K562 (cell line): ENCODE measurements around the gene TNFSF15. TPM values are rescaled to one million over a fixed set of nuclear protein-coding genes. Genes with fewer than 3 reads are reported as not detected.

ENCODE experiments used
- ATAC-seq: fragments of 200-7000 bp; cut with Tn5 transposase; 3 replicates; pipeline ENCODE4 v1.9.1; 2020; ENCODE audit warnings: moderate library complexity
- BruUV-seq: library from RNA; stranded (reverse); fragments of 400-500 nt; replicated peaks from 2 replicates; lab custom pipeline; 2021; lab: Mats Ljungman, UMichigan
- CTCF ChIA-PET: fragments of 300-600 bp; formaldehyde crosslinking; extraction: SDS; loops from one replicate; lab custom pipeline; 2021; ENCODE audit warnings: low intra/inter-chr PET ratio; lab: Yijun Ruan, JAX
- POLR2A ChIA-PET: fragments of 300-600, 350-650 bp; sonication (Branson Sonifier 250); formaldehyde crosslinking; extraction: SDS; loops from one replicate; lab custom pipeline; 2021; ENCODE audit warnings: antibody characterized with exemption, inconsistent platforms; lab: Yijun Ruan, JAX
- DNase-seq, 4 experiments: peaks; one replicate each; pipeline versions ENCODE4 v3.0.0 to v3.0.0-alpha.2; 2011 to 2018; ENCODE audit warnings: low spot score in 3 of 4, mixed read lengths in 3 of 4; ENCODE audit errors: extremely low read depth in 1 of 4
- FAIRE-seq: peaks from 2 replicates; lab custom pipeline; 2011; peaks lifted over from hg19 to GRCh38; lab: Jason Lieb, UNC
- H2AFZ ChIP-seq: 2 replicates; pipeline ENCODE4 v1.6.0; 2011; ENCODE audit warnings: low read depth, low read length, control low read depth, inconsistent platforms
- H3K27ac ChIP-seq: fragments of 200-600 bp; 3 replicates; pipeline ENCODE4 v1.8.0; 2011; ENCODE audit warnings: low read depth, mild to moderate bottlenecking, control low read depth, inconsistent platforms, low read length, moderate library complexity, mixed read lengths; ENCODE audit errors: extremely low read depth
- H3K27me3 ChIP-seq, 2 experiments: fragments of 300-600 bp in 1 of 2; 2 replicates in 1 of 2; 3 replicates in 1 of 2; pipeline versions ENCODE4 v1.6.0 to v1.8.0; 2011; ENCODE audit warnings: inconsistent platforms in 2 of 2, low read length in 2 of 2, mild to moderate bottlenecking in 1 of 2, mixed read lengths in 1 of 2, moderate library complexity in 1 of 2; ENCODE audit not compliant: control insufficient read depth in 2 of 2, insufficient read depth in 2 of 2
- H3K36me3 ChIP-seq: fragments of 300-600 bp; 3 replicates; pipeline ENCODE4 v1.8.0; 2011; ENCODE audit warnings: mild to moderate bottlenecking, low read length, inconsistent platforms; ENCODE audit not compliant: control insufficient read depth, insufficient read depth
- H3K4me1 ChIP-seq, 2 experiments: fragments of 200-600 bp in 1 of 2; replicated peaks in 1 of 2; 2 replicates in 1 of 2; 3 replicates in 1 of 2; pipeline versions ENCODE4 v1.5.1 to v1.8.0; 2011; ENCODE audit warnings: inconsistent platforms in 2 of 2, low read length in 2 of 2, mild to moderate bottlenecking in 1 of 2, mixed read lengths in 1 of 2, moderate library complexity in 1 of 2; ENCODE audit not compliant: control insufficient read depth in 2 of 2, insufficient read depth in 2 of 2
- H3K4me2 ChIP-seq: 2 replicates; pipeline ENCODE4 v1.6.1; 2011; ENCODE audit warnings: low read length, control low read depth, inconsistent platforms, mixed read lengths; ENCODE audit not compliant: insufficient read depth
- H3K4me3 ChIP-seq: fragments of 200-600 bp; sonication (generic), shearing (Covaris generic); 2 replicates; pipeline ENCODE4 v1.5.1; 2016; ENCODE audit warnings: control low read depth, inconsistent platforms
- H3K79me2 ChIP-seq: fragments of 200-600 bp; 3 replicates; pipeline ENCODE4 v1.8.0; 2011; ENCODE audit warnings: low read length, inconsistent platforms; ENCODE audit not compliant: control insufficient read depth, insufficient read depth
- H3K9ac ChIP-seq, 2 experiments: 2 replicates each; pipeline versions ENCODE4 v1.6.0 to v1.6.1; 2011; ENCODE audit warnings: low read depth in 2 of 2, low read length in 2 of 2, control low read depth in 1 of 2, inconsistent platforms in 1 of 2, mild to moderate bottlenecking in 1 of 2, mixed read lengths in 1 of 2; ENCODE audit not compliant: insufficient read depth in 1 of 2
- H3K9me1 ChIP-seq: one replicate; pipeline ENCODE4 v1.6.0; 2011; ENCODE audit warnings: inconsistent platforms, mild to moderate bottlenecking, low read length, moderate library complexity; ENCODE audit not compliant: control insufficient read depth, insufficient read depth
- H3K9me3 ChIP-seq: replicated peaks from 2 replicates; pipeline ENCODE4 v1.5.1; 2011; ENCODE audit warnings: low read depth, low read length, inconsistent platforms; ENCODE audit not compliant: control insufficient read depth, insufficient read depth
- H4K20me1 ChIP-seq: replicated peaks from 2 replicates; pipeline ENCODE4 v1.6.1; 2011; ENCODE audit warnings: low read length, inconsistent platforms, mixed read lengths; ENCODE audit not compliant: control insufficient read depth, insufficient read depth
- CEBPB ChIP-seq: fragments of 450-650 bp; IDR thresholded peaks from 2 replicates; pipeline ENCODE4 v1.6.1; 2016; ENCODE audit warnings: missing genetic modification characterization, missing compliant biosample characterization
- CHD4 ChIP-seq: fragments of 200-600 bp; sonication (generic); IDR thresholded peaks from 3 replicates; pipeline ENCODE4 v1.6.1; 2012; ENCODE audit warnings: low read depth, mild to moderate bottlenecking, mixed read lengths, low read length, inconsistent platforms; ENCODE audit not compliant: insufficient read depth, insufficient replicate concordance, poor library complexity, severe bottlenecking
- CREBBP ChIP-seq: IDR thresholded peaks from one replicate; pipeline ENCODE4 v1.6.1; 2012; ENCODE audit warnings: low read depth, mild to moderate bottlenecking, control low read depth, inconsistent platforms, low read length
- ELF4 ChIP-seq: fragments of 450-650 bp; formaldehyde crosslinking; IDR thresholded peaks from 2 replicates; pipeline ENCODE4 v1.4.0; 2022; ENCODE audit warnings: missing genetic modification characterization
- KLF6 ChIP-seq: fragments of 250-450 bp; sonication (Bioruptor Pico); IDR thresholded peaks from 2 replicates; pipeline ENCODE4 v1.4.0; 2020; ENCODE audit warnings: mild to moderate bottlenecking, moderate library complexity, borderline replicate concordance
- MBD2 ChIP-seq: sonication (generic); IDR thresholded peaks from 2 replicates; pipeline ENCODE4 v1.6.1; 2016; ENCODE audit warnings: low read depth, borderline replicate concordance
- SUPT5H ChIP-seq: fragments of 450-650 bp; IDR thresholded peaks from 2 replicates; pipeline ENCODE4 v1.6.1; 2016
- ZBTB7A ChIP-seq: IDR thresholded peaks from 2 replicates; pipeline ENCODE4 v1.6.1; 2011; ENCODE audit warnings: low read depth, mild to moderate bottlenecking, low read length, moderate library complexity, borderline replicate concordance; ENCODE audit not compliant: control insufficient read depth
- ZNF197 ChIP-seq: fragments of 200-800 bp; sonication (Bioruptor generic); IDR thresholded peaks from 2 replicates; pipeline ENCODE4 v1.6.1; 2016; ENCODE audit warnings: low read depth, missing genetic modification characterization, missing compliant biosample characterization
- ZNF354B ChIP-seq: fragments of 250-450 bp; sonication (Bioruptor Pico); IDR thresholded peaks from 2 replicates; pipeline ENCODE4 v1.4.0; 2020
- ZNF41 ChIP-seq: fragments of 250-450 bp; sonication (Bioruptor Pico); conservative IDR thresholded peaks from 2 replicates; pipeline ENCODE4 v1.4.0; 2020; ENCODE audit warnings: mild to moderate bottlenecking
- ZNF592 ChIP-seq: fragments of 450-650 bp; IDR thresholded peaks from 2 replicates; pipeline ENCODE4 v1.6.1; 2017; ENCODE audit warnings: antibody characterized with exemption, mild to moderate bottlenecking
- WGBS: fragments of 100-300 bp; shearing (Covaris generic); methylation state at CpG from one replicate; pipeline ENCODE4 v1.1.6; 2016; ENCODE audit warnings: low coverage, mixed read lengths; ENCODE audit not compliant: insufficient coverage; ENCODE audit errors: missing lambda C conversion rate; 5-methylcytosine and 5-hydroxymethylcytosine counted together
- in situ Hi-C: fragments of 300-500 bp; cut with MboI; formaldehyde crosslinking; loops from 4 replicates; pipeline ENCODE4 v1.15.0; 2018; ENCODE audit warnings: inconsistent platforms, mixed read lengths
- intact Hi-C: fragments of 100-400 bp; cut with micrococcal nuclease; formaldehyde crosslinking; loops from 2 replicates; pipeline ENCODE4 v1.14.2; 2022
- polyA plus RNA-seq, 8 experiments: library from polyadenylated mRNA; depleted of rRNA in 4 of 8; stranded (reverse) in 5 of 8; unstranded in 3 of 8; fragments of >200 nt; fragmentation: Nextera tagmentation in 2 of 8; fragmentation: Illumina TruSeq in 1 of 8; extraction: Ambion mirVana in 2 of 8; extraction: Trizol in 1 of 8; gene quantifications; 2 replicates each; pipeline versions ENCODE4 v1.2.1 to v1.2.3, GENCODE V29; 2011 to 2014; ENCODE audit warnings: inconsistent platforms in 1 of 8, missing spikeins in 1 of 8
- total RNA-seq, 7 experiments: library from RNA; depleted of rRNA in 6 of 7; stranded (reverse); fragments of >200 nt in 6 of 7; fragmentation: Illumina TruSeq in 2 of 7; extraction: Trizol in 2 of 7; gene quantifications; 2 replicates each; pipeline versions ENCODE4 v1.2.1 to v1.2.3, GENCODE V29; 2011 to 2021; ENCODE audit warnings: low replicate concordance in 1 of 7

The TNFSF15 gene
- total and polyA plus RNA-seq, 9 of the 15 experiments (the other 6 are each of a cell fraction or from before 2014, with no cell fraction given): not detected

GRCh38 chr9:114775981-114776380, 29.9 kb downstream of the TNFSF15 start:
- Histone ChIP-seq H3K27ac (no peak overlapping the region), H3K9me3 (no peaks in the 10 kb centered on the region), H3K36me3 (no peaks in the 10 kb centered on the region), H3K4me2 (no peak overlapping the region), H3K4me3 (no peak overlapping the region), H3K9me1 (no peaks in the 10 kb centered on the region), H3K27me3 (no peaks in the 10 kb centered on the region), H3K79me2 (no peaks in the 10 kb centered on the region), H3K4me1 (no peaks in the 10 kb centered on the region; a peak in 1 of 5 replicates), H4K20me1 (no peaks in the 10 kb centered on the region), H2AFZ (no peak overlapping the region), H3K9ac (no peak overlapping the region)
- no peak for FAIRE-seq
- 0% methylated on average over 1 of the region's 1 CpG for WGBS
- ChIA-PET CTCF (no interaction called here), POLR2A (interaction anchor here (1.5 kb wide), 1 partner anchor 10 kb away, joined by 3 read pairs; no protein-coding TSS in a partner anchor)
- in situ Hi-C loops (no loop called here), intact Hi-C loops (no loop called here)
- DNase-seq: no peak
- no peak for ATAC-seq
- no TSS peak for BruUV-seq
- no peak for TF ChIP-seq SUPT5H
- no peak for TF ChIP-seq ZNF354B (CRISPR knock-in tag)
- no peak for TF ChIP-seq ELF4 (CRISPR knock-in tag)
- TF ChIP-seq CEBPB: no peak
- TF ChIP-seq KLF6: no peak
- TF ChIP-seq ZBTB7A: no peak
- no peak for TF ChIP-seq ZNF592
- no peak for TF ChIP-seq ZNF197 (CRISPR knock-in tag)
- no peak for TF ChIP-seq CREBBP
- no peak for TF ChIP-seq CHD4
- no peak for TF ChIP-seq MBD2
- TF ChIP-seq ZNF41 (CRISPR knock-in tag): no peak
